GM18505 (cell line): ENCODE data around the gene KNDC1.
"Not testable (repeated sequence)": the region's sequence is repeated elsewhere in the genome, so short reads cannot be mapped to it uniquely, and the experiment has no call there.

Experiments used
- ATAC-seq: cut with Tn5 transposase; IDR thresholded peaks from one replicate; pipeline ENCODE4 v1.9.1; 2021; ENCODE audit not compliant: unreplicated experiment
- POLR2A ChIP-seq: IDR thresholded peaks from 4 replicates; pipeline ENCODE4 v1.6.1; 2011; ENCODE audit warnings: borderline replicate concordance; ENCODE audit not compliant: insufficient read depth, insufficient read length; ENCODE audit errors: extremely low read depth

KNDC1 gene, protein sequence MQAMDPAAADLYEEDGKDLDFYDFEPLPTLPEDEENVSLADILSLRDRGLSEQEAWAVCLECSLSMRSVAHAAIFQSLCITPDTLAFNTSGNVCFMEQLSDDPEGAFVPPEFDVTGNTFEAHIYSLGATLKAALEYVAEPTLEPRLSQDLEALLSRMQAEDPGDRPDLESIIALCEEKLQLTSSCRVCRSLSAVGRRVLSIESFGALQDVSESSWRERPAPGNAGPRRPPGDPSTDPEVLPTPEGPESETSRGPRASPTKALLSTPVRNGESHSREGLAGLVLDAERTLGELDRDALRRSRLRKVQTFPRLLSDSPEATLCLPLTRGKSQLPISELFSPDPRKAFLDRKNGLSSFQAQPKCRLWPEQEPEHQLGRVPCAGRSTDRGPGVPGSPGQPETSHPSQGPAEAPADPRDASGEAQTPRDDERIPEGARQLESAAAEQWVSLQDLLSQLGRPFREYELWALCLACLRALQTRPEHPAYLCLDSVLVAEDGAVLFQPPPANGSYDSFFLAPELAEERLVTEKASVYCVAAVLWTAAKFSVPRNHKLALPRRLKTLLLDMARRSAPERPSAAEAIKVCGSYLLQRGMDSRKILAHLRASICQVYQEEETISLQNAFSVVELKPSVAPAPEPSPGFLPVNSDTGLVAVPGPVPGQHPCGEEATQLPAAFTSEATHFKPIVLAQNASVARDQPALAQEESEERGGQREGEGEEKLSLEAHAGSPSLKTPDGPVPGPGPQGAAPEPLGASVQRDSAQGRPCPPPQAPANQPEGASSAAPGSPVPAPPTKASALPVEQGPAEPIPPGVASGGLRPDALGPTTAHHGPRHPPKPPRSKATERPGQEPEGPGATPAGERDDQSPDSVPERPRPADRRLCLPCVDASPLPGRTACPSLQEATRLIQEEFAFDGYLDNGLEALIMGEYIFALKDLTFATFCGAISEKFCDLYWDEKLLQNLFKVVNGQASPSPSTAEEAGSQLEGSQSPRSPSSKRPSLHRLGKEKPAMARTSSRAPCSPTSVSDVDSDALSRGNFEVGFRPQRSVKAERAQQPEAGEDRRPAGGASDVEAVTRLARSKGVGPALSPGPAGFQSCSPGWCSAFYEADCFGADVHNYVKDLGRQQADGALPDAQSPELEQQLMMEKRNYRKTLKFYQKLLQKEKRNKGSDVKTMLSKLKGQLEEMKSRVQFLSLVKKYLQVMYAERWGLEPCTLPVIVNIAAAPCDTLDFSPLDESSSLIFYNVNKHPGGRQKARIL (N-terminal part only)

DNA sequence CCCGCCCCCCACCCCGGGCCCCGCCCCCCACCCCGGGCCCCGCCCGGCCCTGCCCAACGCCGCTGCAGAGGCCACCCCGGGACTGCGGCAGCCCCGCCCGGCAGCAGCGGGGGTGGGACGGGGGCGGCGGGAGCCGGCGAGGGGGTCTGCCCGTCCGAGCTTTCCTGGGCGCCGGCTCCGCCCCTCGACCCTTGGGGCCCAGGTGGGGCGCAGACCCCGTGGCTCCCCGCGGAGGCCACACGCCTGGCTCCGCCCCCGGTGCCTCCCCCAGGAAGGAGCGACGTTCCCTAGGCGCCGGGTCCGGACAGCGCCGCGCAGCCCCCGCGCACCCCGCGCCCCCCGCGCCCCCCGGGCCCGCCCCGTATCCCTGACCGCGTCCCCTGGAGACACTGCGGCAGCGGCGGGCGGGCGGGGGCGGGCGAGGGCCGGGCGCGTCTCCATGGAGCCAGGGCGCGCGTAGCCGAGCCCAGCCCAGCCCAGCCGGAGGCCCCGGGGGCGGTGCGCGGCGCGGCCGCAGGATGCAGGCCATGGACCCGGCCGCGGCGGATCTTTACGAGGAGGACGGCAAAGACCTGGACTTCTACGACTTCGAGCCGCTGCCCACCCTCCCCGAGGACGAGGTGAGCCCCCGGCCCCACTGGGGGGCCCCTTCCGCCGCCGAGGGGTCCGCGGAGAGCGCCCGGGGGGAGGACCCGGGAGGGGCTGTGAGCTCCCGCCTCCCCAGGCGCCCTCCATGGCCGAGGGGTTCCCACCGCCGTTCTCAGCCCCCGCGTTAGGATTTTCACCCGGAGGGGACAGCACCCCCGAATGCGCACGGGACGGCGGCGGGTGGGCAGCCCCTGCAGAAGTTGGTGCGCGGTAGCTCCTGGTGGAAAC lies at the start of gene KNDC1:
Gene KNDC1, plus strand, starts transcription at position 270 of the 876 bp plus-strand sequence. Its CDS starts 249 bp downstream, at position 519.
- no peak for ATAC-seq
- no peak for TF ChIP-seq POLR2A

GRCh38 chr10:133110609-133111275 lies 49.3 kb upstream of the KNDC1 start:
- no peak for TF ChIP-seq POLR2A
- ATAC-seq = no peak

GRCh38 chr10:133111640-133112039 lies 48.4 kb upstream of the KNDC1 start:
- not testable (repeated sequence) for ATAC-seq

- TF ChIP-seq POLR2A = no peak
- no peak for ATAC-seq
Observed at GRCh38 chr10:133113146-133113830, 46.7 kb upstream of the KNDC1 start.

GRCh38 chr10:133113847-133114246 lies 46.2 kb upstream of the KNDC1 start:
- ATAC-seq = no peak
- no peak for TF ChIP-seq POLR2A

- TF ChIP-seq POLR2A = no peak
- no peak for ATAC-seq
Observed at GRCh38 chr10:133114251-133114650, 45.8 kb upstream of the KNDC1 start.

- no peak for ATAC-seq
- TF ChIP-seq POLR2A = no peak
Observed at GRCh38 chr10:133114726-133115452, 45.1 kb upstream of the KNDC1 start.

GRCh38 chr10:133115453-133115842 lies 44.6 kb upstream of the KNDC1 start:
- no peak for TF ChIP-seq POLR2A
- ATAC-seq = no peak

DNA sequence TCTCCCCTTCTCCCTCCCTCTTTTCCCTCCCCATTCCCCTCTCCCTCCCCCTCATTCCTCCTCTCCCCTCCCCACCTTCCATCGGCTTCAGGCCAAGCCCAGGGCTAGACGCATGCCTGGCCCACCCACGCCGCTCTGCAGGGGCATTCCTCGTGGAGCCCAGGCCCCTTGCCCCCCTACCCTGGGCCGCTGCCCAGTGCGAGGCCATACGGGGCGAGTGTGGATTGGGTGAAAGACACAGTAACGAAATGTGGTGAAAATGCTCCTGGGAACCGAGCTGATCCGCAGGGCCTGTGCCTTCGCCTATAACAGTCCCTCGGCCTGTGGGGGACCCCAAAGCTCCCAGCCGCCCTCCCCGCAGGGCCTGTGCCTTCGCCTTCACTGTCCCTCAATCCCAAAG lies 44.0 kb upstream of the KNDC1 start:
- no peak for TF ChIP-seq POLR2A
- no peak for ATAC-seq

DNA sequence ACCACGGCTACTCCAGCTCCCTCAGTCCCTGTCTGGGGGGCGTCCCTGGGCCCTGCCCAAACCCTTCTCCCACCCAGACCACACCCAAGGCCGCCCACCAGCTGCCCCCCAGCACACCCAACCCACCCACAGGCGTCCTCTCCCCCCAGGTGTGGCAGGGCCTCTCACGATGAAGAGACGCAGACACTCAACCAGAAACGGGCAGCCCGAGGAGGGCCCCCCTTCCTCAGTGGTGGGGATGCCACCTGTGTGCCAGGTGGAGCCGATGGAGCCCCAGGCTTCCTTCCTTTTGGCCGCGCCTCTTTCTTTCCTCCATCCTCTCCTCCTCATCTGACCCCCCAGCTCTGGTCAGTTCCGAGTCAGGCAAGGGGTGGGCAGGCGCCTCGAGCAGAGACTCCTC lies 43.6 kb upstream of the KNDC1 start:
- TF ChIP-seq POLR2A = no peak
- ATAC-seq = no peak
